Uterus (tissue), 2 donors: ENCODE data around the gene PUS10.

Experiments
- POLR2A ChIP-seq, 2 donors: fragments of 450-650 bp; IDR thresholded peaks; one replicate each; pipeline ENCODE4 v1.6.1; 2016; ENCODE audit warnings: antibody characterized with exemption in 2 of 2, mild to moderate bottlenecking in 1 of 2, moderate library complexity in 1 of 2
- TF ChIP-seq, protein P1 (sequence below), 4 experiments: fragments of 200-600 bp in 2 of 4; fragments of 450-650 bp in 2 of 4; sonication (generic) in 2 of 4; IDR thresholded peaks; one replicate each; pipeline ENCODE4 v1.5.1; 2016 to 2019; ENCODE audit warnings: antibody characterized with exemption in 4 of 4, mild to moderate bottlenecking in 2 of 4, moderate library complexity in 1 of 4

DNA sequence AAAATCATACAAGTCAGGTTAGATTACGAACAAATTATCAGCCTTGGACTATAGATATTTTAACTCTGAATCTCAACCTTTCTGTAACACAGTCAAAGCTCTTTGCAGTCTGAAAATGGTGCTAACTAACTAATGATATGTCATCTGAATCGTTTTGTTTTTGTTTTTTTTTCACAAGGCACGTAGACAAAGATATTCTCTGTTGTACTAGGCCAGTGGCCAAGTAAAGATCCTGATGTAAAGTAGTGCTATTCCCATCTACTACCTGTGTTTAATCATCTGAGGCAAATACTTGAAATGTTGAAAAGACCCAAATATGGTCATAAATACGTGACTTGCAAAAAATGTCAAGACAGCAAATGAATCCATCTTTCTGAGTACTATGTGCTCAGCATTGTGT is 71.0 kb downstream of the PUS10 start:
- TF ChIP-seq, protein P1, sequence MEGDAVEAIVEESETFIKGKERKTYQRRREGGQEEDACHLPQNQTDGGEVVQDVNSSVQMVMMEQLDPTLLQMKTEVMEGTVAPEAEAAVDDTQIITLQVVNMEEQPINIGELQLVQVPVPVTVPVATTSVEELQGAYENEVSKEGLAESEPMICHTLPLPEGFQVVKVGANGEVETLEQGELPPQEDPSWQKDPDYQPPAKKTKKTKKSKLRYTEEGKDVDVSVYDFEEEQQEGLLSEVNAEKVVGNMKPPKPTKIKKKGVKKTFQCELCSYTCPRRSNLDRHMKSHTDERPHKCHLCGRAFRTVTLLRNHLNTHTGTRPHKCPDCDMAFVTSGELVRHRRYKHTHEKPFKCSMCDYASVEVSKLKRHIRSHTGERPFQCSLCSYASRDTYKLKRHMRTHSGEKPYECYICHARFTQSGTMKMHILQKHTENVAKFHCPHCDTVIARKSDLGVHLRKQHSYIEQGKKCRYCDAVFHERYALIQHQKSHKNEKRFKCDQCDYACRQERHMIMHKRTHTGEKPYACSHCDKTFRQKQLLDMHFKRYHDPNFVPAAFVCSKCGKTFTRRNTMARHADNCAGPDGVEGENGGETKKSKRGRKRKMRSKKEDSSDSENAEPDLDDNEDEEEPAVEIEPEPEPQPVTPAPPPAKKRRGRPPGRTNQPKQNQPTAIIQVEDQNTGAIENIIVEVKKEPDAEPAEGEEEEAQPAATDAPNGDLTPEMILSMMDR (IDR thresholded peaks at IDR 0.05), result no peak
- TF ChIP-seq POLR2A (IDR thresholded peaks at IDR 0.05), result no peak
